AG20443 (cell line): ENCODE data around the gene WTAP.
"Not testable (repeated sequence)": the region's sequence is repeated elsewhere in the genome, so short reads cannot be mapped to it uniquely, and the experiment has no call there.

Experiments used
- DNase-seq: peaks from one replicate; pipeline ENCODE4 v3.0.0; 2012; ENCODE audit warnings: low spot score, mixed read lengths

The WTAP gene

DNA sequence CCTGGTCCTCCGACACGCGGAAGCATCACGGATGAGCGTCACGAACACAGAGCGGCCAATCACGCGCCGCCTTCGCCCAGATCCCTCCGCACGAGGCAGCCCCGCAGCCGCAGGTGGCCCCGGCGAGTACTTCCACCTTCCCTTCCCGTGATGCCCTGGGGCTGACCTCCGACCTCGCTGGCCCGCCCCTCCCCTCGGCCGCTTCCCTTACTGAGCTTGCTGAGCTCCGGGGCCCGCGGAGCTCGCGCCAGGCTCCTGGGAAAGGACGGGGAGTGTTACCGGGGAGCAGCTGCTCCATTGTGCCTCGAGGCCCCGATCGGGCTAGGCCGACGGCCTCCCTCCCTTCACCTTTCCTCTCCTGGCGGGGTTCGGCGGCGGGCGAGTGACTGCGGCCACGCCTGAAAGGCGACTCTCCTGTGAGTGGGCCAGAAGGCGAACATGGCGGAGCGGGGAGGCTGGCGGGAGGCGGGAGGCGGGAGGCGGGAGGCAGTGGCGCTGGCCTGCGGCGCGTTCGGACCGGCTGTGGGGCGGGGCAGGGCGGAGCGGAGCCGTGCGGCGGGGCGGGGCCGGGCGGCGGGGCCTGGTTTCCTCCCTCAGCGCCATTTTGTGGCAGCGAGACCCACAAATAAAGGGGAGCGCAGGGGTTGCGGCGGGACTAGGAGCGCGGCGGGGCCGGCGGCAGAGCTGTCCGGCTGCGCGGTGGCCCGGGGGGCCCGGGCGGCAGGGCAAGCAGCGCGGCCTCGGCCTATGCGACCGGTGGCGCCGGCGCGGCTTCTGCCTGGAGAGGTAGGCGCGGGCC is at the start of gene WTAP:
TSS of gene WTAP (plus strand) at position 589 of the 799 bp plus-strand sequence. CDS start 8,760 bp downstream, outside the sequence.
- peak; percentile 96 for DNase-seq

DNA sequence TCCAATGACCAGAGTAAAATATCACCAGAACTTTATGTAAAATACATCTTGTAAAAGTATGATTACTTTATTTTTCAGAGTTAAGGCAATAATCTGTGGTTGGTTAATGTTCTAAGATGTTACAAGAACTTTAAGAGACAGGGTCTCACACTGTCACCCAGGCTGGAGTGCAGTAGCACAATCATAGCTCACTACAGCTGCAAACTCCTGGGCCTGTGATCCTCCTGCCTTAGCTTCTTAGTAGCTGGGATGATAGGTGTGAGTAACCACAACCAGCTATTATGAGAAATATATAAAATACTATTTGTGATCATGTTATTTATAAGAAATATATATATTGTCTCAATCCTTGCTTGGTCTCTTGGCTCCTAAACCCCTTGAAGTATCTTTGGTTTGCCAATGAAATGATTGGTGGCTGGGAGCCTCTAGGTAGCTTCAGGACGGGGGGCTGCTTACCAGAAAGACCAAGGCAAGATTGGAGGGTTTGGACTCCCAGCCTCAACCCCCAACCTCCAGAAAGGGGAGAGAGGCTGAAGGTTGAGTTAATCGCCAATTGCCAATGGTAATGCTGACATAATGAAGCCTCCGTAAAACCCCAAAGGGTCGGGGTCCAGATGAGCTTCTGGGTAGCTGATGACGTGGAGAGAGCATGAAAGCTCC is 49.7 kb upstream of the WTAP start:
- DNase-seq = no peak

DNA sequence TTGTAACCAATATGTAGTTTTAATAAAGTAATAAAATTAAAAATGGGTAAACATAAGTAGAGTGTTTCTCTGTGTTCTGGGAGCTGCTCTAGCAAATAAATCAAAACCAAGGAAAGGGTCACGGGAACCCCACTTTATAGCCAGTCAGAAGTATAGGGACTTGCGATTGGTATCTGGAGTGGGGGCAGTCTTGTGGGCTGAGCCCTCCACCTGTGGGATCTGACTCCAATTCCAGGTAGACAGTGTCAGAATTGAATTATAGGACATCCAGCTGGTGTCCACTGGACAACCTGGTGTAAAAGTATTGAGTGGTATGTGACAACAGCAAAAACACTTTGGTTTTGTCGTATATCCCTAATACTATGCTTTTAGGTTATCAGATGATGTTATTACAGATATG is 48.7 kb upstream of the WTAP start:
- no peak for DNase-seq

DNA sequence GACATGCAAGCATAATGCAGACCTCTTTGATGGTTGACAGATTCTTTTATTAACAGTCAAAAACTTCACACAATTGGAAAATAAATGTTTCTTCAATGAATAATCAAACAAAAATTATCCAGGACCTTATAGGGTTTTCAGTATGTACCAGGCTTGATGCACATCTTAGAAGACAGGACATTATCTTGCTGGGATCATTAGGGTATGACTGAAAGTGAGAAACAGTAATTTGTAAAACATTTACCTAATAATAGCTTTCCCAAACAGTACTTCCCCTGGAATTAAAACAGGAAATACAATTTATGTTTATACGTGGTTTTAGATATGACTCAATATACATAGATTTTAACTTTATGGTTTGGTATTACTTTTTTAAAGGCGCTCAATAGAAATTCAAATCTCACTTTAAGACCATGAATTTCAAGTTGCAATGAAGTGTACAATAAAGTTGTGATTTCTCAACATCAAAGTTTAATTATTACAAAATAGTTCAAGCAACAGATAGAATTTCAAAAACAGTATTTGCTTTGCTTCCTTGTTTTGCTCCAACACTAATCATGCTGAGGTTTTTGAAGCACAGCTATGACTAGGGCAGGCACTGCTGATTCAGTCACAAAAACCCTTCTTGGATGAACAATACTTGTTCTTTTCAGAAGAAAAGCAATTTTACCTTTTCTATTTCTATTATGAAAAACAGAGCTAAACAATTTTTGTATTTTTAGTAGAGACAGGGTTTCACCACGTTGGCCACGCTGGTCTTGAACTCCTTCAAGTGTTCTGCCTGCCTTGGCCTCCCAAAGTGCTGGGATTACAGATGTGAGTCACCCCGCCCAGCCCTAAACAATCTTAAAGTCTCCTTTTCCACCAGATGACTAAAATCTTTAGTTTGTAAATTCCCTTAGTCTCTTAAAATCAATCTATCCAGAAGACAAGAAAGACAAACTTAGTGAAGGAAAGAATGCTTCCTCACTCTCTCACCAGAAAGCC is 47.9 kb upstream of the WTAP start:
- DNase-seq = peak; percentile 21

DNA sequence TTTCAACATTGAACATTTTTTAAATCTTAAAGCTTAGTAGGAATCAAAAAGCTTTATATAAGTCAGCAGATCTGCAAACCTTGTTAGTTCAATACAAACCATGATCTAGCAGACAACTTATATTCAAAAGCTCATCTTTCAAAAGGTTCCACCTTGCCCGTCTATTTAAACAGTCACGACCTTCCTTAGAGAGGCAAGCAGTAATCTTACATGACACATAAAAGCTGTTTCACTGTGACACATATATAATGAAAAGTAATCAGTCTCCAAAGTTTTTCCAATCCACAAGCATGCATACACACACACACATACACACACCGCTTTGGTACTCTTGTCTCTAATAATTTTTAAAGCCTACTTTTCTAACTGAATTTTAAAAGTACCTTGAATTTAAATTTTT is 47.2 kb upstream of the WTAP start:
- DNase-seq = no peak

DNA sequence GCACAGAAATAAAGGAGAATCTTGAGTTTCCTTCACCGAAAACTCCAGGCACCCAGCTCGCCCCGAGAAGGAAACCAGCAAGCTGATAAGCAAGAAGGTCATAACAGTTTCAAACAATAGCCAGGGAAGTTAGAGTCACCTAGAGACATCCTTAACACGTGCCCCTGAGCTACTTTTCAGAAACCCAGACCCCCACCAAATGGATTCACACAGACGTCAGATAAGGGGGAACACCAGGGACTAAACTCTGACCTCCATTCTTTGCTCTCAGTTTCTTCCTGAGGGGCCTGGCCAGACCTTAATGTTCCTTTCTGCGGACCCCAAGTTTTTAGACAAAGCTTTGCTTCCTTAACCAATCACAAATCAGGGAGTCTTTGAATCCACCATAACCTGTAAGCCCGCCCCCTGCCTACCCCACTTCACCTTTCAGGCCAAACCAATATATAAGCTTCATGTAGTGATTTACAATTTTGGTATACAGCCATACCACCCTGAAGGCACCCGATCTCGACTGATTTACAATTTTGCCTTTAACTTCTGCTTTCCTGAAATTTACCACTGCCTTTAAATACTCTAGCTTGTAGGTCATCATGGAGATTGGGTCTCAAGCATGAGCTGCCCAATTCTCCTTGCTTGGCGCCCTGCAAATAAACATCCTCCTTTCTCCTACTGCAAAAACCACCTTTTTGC is 46.0 kb upstream of the WTAP start:
- no peak for DNase-seq

GRCh38 chr6:159682295-159682694 is 45.0 kb upstream of the WTAP start:
- no peak for DNase-seq

- DNase-seq = no peak
Observed at GRCh38 chr6:159682810-159683209, 44.5 kb upstream of the WTAP start.

DNA sequence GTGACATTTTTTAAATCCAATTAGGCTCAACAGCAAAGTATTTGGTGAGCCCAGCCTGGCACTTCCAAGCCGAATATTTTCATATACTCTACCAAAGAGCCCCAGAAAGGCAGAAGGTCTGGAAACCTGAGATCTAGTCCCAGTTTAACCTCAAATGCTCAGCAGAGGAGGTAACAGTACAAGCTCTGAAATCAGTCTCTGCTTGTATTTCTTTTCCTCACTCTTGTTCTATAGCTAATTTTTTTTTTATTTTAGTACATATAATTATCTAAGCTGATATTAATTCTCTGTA is 43.3 kb upstream of the WTAP start:
- no peak for DNase-seq

DNA sequence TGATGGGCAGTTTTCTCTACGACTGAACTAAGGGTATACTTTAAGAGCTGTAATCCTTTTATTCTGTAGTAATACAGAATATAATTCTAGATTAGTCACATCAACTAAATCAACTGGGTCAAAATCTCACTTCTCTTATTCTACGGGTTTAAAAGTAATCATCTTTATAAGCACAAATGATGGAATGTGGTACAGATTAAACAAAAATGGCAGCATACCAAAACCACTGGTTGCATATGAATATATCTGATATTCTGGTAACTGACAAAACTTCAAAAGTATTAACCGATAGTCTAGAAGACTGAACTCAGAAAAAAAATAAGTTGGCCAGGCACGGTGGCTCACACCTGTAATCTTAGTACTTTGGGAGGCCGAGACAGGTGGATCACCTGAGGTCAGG is 41.3 kb upstream of the WTAP start:
- DNase-seq = no peak

- no peak for DNase-seq
Observed at GRCh38 chr6:159686703-159687102, 40.6 kb upstream of the WTAP start.

DNA sequence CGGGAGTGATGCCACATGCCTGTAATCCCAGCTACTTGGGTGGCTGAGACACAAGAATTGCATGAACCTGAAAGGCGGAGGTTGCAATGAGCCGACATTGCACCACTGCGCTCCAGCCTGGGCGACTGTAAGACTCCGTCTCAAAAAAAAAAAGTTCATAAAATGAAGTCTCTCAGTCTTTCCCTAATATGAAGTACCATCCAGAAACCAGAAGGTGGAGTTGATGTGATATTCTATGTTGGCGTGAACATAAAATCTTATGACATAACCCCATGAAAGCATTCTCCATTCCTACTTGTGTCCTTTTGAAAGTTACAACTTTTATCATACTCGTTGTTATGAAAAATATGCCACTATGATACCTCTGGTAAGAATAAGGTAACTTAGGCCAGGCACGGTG is 40.0 kb upstream of the WTAP start:
- DNase-seq = no peak

DNA sequence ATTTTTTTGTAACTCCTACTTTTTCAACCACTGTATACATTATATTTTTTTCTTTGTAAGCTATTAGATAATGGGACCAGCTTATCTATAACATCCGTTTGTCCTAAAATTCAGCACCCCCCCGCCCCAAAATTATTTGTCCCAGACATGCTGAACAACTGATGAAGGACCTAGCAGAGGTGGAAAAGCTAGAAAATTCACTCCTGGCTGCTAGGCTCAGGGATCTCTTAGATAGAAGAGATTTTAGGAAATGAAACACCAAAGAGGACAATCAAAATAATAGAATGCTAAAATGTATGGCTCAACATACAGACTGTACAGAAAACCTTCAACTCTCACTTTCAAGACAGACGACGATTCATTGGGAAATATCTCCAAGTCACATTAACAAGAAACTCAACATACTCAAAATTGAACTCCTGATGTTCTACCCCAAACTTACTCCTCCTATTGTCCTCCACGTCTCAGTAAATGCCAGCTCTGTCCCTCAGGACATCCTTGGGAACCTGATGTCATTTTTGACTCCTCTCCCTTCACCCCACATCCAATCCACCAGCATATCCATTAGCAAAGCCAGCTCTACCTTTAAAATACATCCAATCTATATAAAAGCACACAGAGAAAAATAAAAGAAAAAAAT is 38.9 kb upstream of the WTAP start:
- no peak for DNase-seq

GRCh38 chr6:159689001-159689400 is 38.3 kb upstream of the WTAP start:
- no peak for DNase-seq

DNA sequence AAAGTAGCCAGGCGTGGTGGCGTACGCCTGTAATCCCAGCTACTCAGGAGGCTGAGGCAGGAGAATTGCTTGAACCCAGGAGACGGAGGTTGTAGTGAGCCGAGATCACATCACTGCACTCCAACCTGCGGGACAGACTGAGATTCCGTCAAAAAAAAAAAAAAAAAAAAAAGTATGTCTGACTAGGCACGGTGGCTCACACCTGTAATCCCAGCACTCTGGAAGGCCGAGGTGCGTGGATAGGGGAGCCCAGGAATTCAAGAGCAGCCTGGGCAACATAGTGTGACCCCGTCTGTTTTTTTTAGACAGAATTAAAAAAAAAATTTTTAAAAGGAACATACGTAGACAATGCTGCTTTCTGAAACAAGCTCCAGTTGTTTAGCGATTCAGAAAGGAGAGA is 37.2 kb upstream of the WTAP start:
- DNase-seq = not testable (repeated sequence)

DNA sequence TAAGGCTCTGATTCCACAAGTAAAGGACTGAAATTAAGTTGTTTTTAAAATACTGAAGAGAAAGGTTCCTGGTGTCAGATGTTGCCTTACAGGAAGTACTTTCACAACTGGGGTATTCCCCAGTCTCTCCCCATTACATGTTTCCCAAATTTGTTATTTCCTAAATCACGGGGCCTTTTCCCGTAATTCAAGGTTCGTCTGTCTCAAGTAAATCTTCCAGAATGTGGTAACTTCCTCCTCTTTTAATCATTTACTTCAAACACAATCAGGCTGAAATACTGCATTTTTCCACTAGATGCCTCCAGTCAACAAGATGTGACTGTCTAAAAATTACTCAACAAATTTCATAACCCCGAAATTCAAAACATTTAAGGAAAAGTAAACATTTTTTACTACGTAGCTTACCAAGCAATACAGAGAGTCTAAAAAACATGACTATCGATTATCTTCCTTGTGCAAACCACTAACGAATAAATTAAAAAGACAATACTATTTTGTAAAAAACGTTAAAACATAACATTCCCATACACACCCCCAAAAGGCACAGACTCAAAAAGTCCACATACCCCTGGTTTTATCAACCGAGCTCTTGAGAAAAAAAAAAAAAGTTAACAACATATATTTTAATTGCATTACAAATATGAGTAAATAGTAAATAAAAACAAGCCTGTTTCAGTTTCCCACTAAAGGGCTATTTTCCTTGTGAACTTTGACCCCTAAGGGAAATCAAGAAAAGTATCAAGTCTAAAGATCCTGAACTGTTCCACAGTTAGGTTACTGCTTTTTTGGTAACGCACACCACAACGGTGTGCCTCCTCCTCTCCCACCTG is 36.0 kb upstream of the WTAP start:
- DNase-seq = peak; percentile 62

DNA sequence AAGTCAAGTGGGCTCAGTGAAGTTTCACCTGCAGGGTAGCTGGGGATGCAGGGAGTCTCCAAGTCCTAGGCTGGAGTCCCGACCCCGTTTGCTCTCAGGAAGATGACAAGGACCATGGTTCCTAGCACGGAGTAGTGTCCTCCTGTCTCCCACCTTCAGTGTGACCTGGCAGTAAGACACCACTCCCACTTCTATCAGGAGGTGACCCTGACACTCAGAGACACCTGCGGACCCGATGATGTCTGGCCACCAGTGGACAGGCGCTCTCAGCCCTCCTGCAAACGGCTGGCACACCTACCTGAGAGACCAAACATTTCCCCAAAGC is 35.4 kb upstream of the WTAP start:
- DNase-seq = no peak

- DNase-seq = peak; percentile 46
Observed at GRCh38 chr6:159692303-159693127, 34.8 kb upstream of the WTAP start.

DNA sequence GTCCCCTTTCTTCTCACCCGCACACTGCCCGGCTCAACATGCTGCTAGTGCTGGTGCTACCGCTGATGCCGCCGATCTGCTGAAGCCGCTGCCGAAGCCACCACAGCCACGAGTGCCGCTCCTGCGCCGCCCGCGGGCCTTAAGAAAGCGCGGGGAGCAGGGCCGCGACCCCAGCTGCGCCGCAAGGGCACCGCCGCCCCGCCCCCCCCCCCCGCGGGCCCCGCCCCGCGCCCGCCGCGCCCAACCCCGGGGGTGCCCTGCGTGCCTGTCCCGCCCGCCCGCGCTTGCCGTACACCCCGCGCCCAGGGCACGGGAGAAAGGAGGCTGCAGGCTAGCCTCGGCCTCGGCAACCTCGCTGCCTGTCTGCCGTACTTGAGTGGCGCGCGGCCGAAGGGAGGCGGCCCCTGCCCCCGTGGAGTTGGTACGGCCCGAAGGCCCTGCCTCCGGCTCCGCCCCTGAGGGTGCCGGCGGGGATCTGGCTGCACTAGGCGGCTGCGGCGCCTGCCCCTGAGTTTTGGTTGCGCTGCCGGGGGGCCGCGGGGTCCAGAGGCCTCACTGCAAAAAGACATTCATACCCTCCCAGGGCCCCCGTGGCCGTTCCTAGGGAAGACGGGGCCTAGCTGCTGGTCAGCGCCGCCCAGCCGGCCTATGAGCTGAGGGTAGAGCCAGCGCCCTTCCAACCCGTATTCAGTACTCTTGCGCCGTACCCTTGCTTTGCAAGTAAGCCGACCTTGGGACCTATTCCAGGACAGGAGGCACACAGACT is 34.0 kb upstream of the WTAP start, which contains the start of gene SOD2:
TSS of gene SOD2 (minus strand) at position 114 of the 766 bp plus-strand sequence. CDS start at position 40, 74 bp downstream.
- DNase-seq = peak; percentile 91
